Measurements from ENCODE around the gene ATP6V0A4.

DNA sequence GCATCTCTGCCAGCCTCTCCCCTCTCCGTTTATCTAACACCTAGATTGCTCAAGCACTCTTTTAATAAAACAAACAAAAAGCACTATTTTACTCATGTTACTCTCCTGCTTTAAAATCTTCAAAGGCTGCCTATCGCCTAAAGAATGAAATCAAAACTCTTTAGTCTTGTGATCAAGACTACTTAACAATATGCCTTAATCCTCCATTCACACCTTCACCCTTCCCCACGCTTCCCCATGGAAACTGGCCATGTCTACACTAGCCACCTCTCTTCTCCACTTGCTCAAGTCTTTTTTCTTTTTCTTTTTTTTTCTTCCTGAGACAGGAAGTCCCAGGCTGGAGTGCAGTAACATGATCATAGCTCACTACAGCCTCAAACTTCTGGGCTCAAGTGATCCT is 48.0 kb downstream of the ATP6V0A4 start:
- TF ChIP-seq, protein P1, sequence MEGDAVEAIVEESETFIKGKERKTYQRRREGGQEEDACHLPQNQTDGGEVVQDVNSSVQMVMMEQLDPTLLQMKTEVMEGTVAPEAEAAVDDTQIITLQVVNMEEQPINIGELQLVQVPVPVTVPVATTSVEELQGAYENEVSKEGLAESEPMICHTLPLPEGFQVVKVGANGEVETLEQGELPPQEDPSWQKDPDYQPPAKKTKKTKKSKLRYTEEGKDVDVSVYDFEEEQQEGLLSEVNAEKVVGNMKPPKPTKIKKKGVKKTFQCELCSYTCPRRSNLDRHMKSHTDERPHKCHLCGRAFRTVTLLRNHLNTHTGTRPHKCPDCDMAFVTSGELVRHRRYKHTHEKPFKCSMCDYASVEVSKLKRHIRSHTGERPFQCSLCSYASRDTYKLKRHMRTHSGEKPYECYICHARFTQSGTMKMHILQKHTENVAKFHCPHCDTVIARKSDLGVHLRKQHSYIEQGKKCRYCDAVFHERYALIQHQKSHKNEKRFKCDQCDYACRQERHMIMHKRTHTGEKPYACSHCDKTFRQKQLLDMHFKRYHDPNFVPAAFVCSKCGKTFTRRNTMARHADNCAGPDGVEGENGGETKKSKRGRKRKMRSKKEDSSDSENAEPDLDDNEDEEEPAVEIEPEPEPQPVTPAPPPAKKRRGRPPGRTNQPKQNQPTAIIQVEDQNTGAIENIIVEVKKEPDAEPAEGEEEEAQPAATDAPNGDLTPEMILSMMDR (IDR thresholded peaks at IDR 0.05; ENCODE audit: low read length): no peak
- TF ChIP-seq EZH2 (optimal IDR thresholded peaks at IDR 0.05; ENCODE audit: low read depth, low read length) (no peak), EZH2phosphoT487 (IDR thresholded peaks at IDR 0.05; ENCODE audit: low read length) (no peak)
